Activated CD4-positive, alpha-beta T cell treated with anti-CD3 and anti-CD28 coated beads for 36 hours (primary cell): Measurements from ENCODE around the gene AMOTL1. TPM values are rescaled to one million over a fixed set of nuclear protein-coding genes. Genes with fewer than 3 reads are reported as not detected.

Experiments used
- ATAC-seq: fragments of 200-7000 bp; cut with Tn5 transposase; one replicate; pipeline ENCODE4 v1.10.0; 2021; ENCODE audit warnings: mild to moderate bottlenecking, moderate library complexity
- CTCF ChIA-PET: fragments of 350-600 bp; sonication (Branson Sonifier 250); formaldehyde crosslinking; loops from one replicate; lab custom pipeline; 2021; ENCODE audit warnings: antibody characterized with exemption; lab: Charles Lee
- POLR2A ChIA-PET: fragments of 350-600 bp; sonication (Branson Sonifier 250); formaldehyde crosslinking; loops from one replicate; lab custom pipeline; 2021; ENCODE audit warnings: antibody characterized with exemption, inconsistent platforms; lab: Charles Lee
- DNase-seq: peaks from one replicate; pipeline ENCODE4 v3.0.0-alpha.2; 2020
- H3K27ac Mint-ChIP-seq: one replicate; pipeline ENCODE4 v1.8.0; 2021; ENCODE audit warnings: mixed read lengths
- H3K27me3 Mint-ChIP-seq: one replicate; pipeline ENCODE4 v1.8.0; 2021; ENCODE audit warnings: mixed read lengths
- H3K36me3 Mint-ChIP-seq: one replicate; pipeline ENCODE4 v1.8.0; 2021; ENCODE audit warnings: low read depth, mixed read lengths
- H3K4me1 Mint-ChIP-seq: one replicate; pipeline ENCODE4 v1.8.0; 2021; ENCODE audit warnings: mixed read lengths
- H3K4me3 Mint-ChIP-seq: one replicate; pipeline ENCODE4 v1.8.0; 2021; ENCODE audit warnings: mild to moderate bottlenecking, moderate library complexity, mixed read lengths
- H3K9me3 Mint-ChIP-seq: one replicate; pipeline ENCODE4 v1.8.0; 2021; ENCODE audit warnings: low read depth, mixed read lengths
- intact Hi-C, 2 experiments: fragments of 100-400 bp; cut with DNase I in 1 of 2; cut with micrococcal nuclease in 1 of 2; formaldehyde crosslinking; loops; one replicate each; pipeline versions ENCODE4 v1.14.2 to v1.15.1; 2022 to 2024; cut with DNase I, micrococcal nuclease
- total RNA-seq, 2 experiments: library from RNA; stranded (reverse); gene quantifications; one replicate each; pipeline ENCODE4 v1.2.3, GENCODE V29; 2021

The AMOTL1 gene
- total RNA-seq, 2 experiments from 2014 or later, result 1.8 to 2.3 TPM

DNA sequence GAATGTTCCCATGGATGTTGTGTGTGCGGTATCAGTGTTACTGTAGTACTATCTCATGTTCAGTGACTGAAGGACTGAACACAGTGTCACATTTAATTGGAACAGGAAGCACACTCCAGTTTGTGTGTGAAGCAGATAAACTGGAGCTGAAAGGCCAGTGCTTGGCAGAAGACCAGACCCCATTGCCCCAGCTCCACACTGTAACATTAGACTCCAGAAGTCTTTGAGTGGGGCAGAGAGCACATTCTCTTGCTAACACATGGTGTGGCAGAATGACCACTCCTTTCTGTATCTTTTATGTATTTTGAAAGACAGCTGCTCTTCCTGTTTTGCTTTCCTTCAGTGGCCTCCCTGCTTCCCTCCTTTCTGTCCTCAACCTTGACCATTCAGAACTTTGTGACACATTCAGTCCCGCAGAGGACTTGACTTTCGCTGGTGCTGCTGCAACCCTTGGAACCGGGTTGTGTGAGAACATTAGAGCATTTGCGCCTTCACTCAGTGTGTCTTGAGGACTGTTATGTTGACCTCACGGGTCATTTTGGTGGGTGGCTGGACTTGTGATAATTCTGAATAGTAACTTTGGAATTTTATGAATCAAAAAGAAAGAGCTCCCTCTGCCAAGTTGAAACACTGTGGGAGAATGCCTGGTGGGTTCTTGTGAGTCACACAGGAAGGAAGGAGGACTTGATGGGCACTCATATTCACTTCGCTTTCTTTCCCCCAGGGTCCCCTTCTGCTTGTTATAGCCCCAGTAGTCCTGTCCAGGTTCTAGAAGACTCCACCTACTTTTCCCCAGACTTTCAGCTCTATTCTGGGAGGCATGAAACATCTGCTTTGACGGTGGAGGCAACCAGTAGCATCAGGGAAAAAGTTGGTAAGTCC is 26.4 kb downstream of the AMOTL1 start:
- H3K36me3 Mint-ChIP-seq, result no peaks in the 10 kb centered on the region
- H3K27ac Mint-ChIP-seq, result no peak overlapping the region
- DNase-seq, result no peak
- peaks cover 3% of the 10 kb centered on the region for H3K27me3 Mint-ChIP-seq
- H3K9me3 Mint-ChIP-seq, result no peaks in the 10 kb centered on the region
- H3K4me3 Mint-ChIP-seq, result no peak overlapping the region
- ChIA-PET CTCF (interaction anchor here (2.1 kb wide), 1 partner anchor 9 kb away, joined by 6 read pairs; no protein-coding TSS in a partner anchor), POLR2A (no interaction called here)
- ATAC-seq, result no peak
- H3K4me1 Mint-ChIP-seq, result no peaks in the 10 kb centered on the region
- intact Hi-C loops, result no loop called here

GRCh38 chr11:94795476-94796189 is 27.5 kb downstream of the AMOTL1 start:
- ChIA-PET POLR2A (no interaction called here), CTCF (interaction anchor here (1.2 to 2.1 kb wide), 3 partner anchors 9 to 25 kb away, joined by 3 to 6 read pairs (median 3); no protein-coding TSS in a partner anchor)
- no peak overlapping the region for H3K4me3 Mint-ChIP-seq
- no peaks in the 10 kb centered on the region for H3K4me1 Mint-ChIP-seq
- no peak for ATAC-seq
- intact Hi-C loops, result no loop called here
- no peaks in the 10 kb centered on the region for H3K27me3 Mint-ChIP-seq
- H3K27ac Mint-ChIP-seq, result no peak overlapping the region
- DNase-seq, result no peak
- H3K9me3 Mint-ChIP-seq, result no peaks in the 10 kb centered on the region
- H3K36me3 Mint-ChIP-seq, result no peaks in the 10 kb centered on the region

DNA sequence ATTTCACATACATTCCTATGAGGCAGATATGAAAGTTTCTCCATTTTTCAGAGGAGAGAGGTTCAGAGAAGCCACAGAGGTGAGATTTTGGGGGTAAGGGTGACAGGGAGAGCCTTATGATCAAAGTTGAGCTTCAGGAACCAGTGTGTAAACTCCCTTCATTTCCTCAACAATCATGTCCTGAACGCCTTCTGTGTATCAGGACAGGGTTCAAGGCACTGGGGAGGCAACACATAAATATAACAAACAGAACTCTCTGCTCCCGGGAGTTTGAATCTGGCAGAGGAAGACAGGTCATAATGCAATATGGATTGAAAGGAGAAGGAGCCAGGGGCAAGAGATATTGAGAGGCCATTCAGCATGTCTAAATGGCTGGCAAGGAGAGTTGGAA is 28.0 kb downstream of the AMOTL1 start:
- H3K9me3 Mint-ChIP-seq, result no peaks in the 10 kb centered on the region
- H3K27ac Mint-ChIP-seq, result no peak overlapping the region
- H3K27me3 Mint-ChIP-seq, result no peaks in the 10 kb centered on the region
- no peaks in the 10 kb centered on the region for H3K4me1 Mint-ChIP-seq
- intact Hi-C loops, result no loop called here
- POLR2A ChIA-PET, result no interaction called here
- DNase-seq, result no peak
- H3K36me3 Mint-ChIP-seq, result no peaks in the 10 kb centered on the region
- no peak for ATAC-seq
- H3K4me3 Mint-ChIP-seq, result no peak overlapping the region
- CTCF ChIA-PET, result interaction anchor here (1.2 to 1.5 kb wide), 2 partner anchors 10 to 24 kb away, joined by 3 read pairs; no protein-coding TSS in a partner anchor

DNA sequence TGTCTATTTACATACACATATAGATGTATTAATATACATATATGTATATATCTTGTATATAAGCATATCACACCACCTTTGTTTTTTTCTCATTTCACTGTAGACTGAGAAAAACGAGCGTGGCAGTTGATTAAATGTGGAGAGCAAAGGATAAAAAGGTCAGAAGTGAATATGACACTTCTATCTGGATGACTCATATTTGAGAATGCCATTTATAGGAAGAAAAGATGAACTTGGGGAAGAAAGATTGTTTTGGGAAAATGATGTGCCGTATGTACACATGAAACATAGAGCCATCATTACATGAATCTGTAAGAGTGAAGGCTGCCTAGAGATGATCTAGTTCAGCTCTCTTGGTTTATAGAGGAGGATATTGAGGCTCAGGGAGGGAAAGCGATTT is 28.7 kb downstream of the AMOTL1 start:
- Mint-ChIP-seq H3K9me3 (no peaks in the 10 kb centered on the region), H3K27ac (no peak overlapping the region), H3K4me1 (no peaks in the 10 kb centered on the region), H3K27me3 (no peaks in the 10 kb centered on the region), H3K4me3 (no peak overlapping the region), H3K36me3 (no peaks in the 10 kb centered on the region)
- ChIA-PET CTCF (interaction anchor here (1.2 to 1.5 kb wide), 2 partner anchors 10 to 24 kb away, joined by 3 read pairs; no protein-coding TSS in a partner anchor), POLR2A (no interaction called here)
- no peak for DNase-seq
- no peak for ATAC-seq
- intact Hi-C loops, result no loop called here

DNA sequence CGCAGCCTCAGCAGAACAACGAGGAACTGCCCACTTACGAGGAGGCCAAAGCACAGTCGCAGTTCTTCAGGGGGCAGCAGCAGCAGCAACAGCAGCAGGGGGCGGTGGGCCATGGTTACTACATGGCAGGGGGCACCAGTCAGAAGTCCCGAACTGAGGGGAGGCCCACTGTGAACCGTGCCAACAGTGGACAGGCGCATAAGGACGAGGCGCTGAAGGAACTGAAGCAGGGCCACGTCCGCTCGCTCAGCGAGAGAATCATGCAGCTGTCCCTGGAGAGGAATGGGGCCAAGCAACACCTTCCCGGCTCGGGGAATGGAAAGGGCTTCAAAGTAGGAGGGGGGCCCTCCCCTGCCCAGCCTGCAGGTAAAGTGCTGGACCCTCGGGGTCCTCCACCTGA is 31.6 kb downstream of the AMOTL1 start:
- H3K27ac Mint-ChIP-seq, result no peak overlapping the region
- intact Hi-C loops, result no loop called here
- POLR2A ChIA-PET, result no interaction called here
- H3K36me3 Mint-ChIP-seq, result no peaks in the 10 kb centered on the region
- no peaks in the 10 kb centered on the region for H3K4me1 Mint-ChIP-seq
- no peak for DNase-seq
- H3K9me3 Mint-ChIP-seq, result no peaks in the 10 kb centered on the region
- no peaks in the 10 kb centered on the region for H3K27me3 Mint-ChIP-seq
- ATAC-seq, result no peak
- CTCF ChIA-PET, result no interaction called here
- H3K4me3 Mint-ChIP-seq, result no peak overlapping the region

DNA sequence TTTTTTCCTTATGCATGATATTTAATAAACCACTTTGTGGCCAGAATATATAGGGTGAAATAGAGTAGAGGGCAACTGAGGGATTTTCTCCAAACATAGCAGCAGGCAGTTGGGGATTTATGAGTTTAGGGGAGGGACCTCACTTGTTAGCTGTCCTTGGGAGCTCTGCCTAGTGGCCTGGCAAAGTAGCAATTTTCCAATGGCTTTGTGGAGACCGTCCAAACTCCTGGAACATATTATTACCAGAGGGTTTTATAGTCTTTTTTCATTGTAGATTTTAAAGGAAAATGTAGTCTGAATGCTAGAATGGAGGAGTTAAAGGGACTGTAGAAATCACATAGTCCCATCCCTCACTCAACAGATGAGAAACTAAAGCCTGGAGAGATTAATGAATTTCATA is 32.3 kb downstream of the AMOTL1 start:
- no peaks in the 10 kb centered on the region for H3K4me1 Mint-ChIP-seq
- intact Hi-C loops, result no loop called here
- no peaks in the 10 kb centered on the region for H3K27me3 Mint-ChIP-seq
- H3K9me3 Mint-ChIP-seq, result no peaks in the 10 kb centered on the region
- H3K4me3 Mint-ChIP-seq, result no peak overlapping the region
- ChIA-PET POLR2A (interaction anchor here (0.6 kb wide), 1 partner anchor 111 kb away, joined by 3 read pairs; no protein-coding TSS in a partner anchor), CTCF (interaction anchor here (0.9 to 1.4 kb wide), 2 partner anchors 9 to 37 kb away, joined by 3 to 5 read pairs; no protein-coding TSS in a partner anchor)
- no peaks in the 10 kb centered on the region for H3K36me3 Mint-ChIP-seq
- no peak overlapping the region for H3K27ac Mint-ChIP-seq
- no peak for ATAC-seq
- no peak for DNase-seq

DNA sequence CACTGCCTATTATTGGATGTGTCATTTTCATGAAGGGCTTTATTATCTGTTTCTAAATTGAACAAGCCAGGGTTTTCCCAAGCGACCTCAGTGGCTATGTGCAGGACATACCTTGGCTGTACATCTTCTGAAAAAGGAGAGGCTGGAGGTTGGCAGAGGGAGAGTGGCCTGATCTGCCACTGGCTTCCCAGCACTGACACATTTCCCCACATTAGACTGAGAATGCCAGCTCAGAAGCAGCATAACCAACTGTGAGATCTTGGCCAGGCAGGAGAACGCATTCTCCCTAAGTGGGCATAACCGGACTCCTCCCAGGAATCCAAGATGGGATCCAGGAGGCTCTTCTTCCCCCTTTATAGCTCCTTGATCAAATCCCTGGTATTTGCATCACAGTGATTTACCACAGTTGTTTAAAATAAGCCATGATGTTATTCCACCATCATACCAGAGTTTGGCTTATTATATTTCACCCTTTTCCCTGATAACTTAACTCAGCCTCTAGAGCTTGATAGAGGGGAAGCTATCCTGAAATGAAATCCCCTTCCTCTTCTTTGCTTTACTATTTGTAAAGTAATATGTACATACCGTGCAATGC is 33.8 kb downstream of the AMOTL1 start:
- CTCF ChIA-PET, result interaction anchor here (1.0 to 1.4 kb wide), 2 partner anchors 8 to 24 kb away, joined by 4 to 5 read pairs; no protein-coding TSS in a partner anchor
- H3K4me1 Mint-ChIP-seq, result no peaks in the 10 kb centered on the region

DNA sequence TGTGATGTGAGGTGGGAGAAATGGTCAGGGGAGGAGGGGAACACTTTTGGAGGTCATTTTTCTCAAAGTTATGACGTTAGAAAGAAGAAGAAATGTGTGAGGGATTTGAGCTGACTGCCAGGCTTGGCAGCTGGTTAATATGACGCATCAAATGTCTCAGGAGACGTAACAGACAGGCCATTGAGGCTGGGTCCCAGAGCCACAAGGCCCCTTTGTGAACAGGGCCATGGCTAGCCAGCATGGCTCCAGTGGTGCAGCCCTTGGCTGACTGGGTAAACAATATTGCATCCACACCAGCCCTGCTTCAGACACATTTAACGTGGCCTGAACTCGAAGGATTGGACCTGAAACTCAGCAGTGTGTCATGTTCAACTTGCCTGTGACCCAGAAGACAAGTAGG is 34.3 kb downstream of the AMOTL1 start:
- Mint-ChIP-seq H3K27me3 (no peaks in the 10 kb centered on the region), H3K36me3 (no peaks in the 10 kb centered on the region), H3K4me1 (no peaks in the 10 kb centered on the region), H3K9me3 (no peaks in the 10 kb centered on the region), H3K27ac (no peak overlapping the region), H3K4me3 (no peak overlapping the region)
- DNase-seq (no peak), ATAC-seq (no peak)
- POLR2A ChIA-PET, result no interaction called here
- intact Hi-C loops, result no loop called here
- CTCF ChIA-PET, result interaction anchor here (0.5 to 1.0 kb wide), 2 partner anchors 23 to 33 kb away, joined by 3 to 4 read pairs; no protein-coding TSS in a partner anchor

More for the DNA sequence above, 33.8 kb downstream of the AMOTL1 start:
- Mint-ChIP-seq H3K36me3 (no peaks in the 10 kb centered on the region), H3K27me3 (no peaks in the 10 kb centered on the region), H3K9me3 (no peaks in the 10 kb centered on the region), H3K27ac (no peak overlapping the region), H3K4me3 (no peak overlapping the region)
- POLR2A ChIA-PET, result no interaction called here
- no peak for ATAC-seq
- intact Hi-C loops, result no loop called here
- no peak for DNase-seq

DNA sequence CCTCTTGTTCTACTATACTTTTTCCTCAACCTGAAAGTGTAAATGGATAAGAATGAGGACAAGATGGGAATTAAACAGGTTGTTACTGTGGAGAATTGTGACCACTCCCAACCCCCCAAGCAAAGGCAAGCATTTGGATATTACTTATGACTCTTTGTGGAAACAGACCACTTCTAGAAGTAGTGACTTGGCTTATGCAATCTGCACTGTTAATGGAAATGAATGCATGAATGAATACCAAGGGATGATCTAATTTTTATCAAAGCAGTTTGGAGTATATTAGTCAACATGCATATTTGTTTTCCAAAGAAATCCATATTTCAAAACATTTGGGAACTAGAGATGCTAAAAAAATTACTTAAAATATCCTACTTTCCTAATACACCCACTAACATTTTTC is 35.3 kb downstream of the AMOTL1 start:
- Mint-ChIP-seq H3K36me3 (no peaks in the 10 kb centered on the region), H3K4me1 (no peaks in the 10 kb centered on the region), H3K9me3 (no peaks in the 10 kb centered on the region), H3K4me3 (no peak overlapping the region), H3K27me3 (no peaks in the 10 kb centered on the region), H3K27ac (no peak overlapping the region)
- CTCF ChIA-PET, result no interaction called here
- intact Hi-C loops, result no loop called here
- no peak for ATAC-seq
- no peak for DNase-seq
- POLR2A ChIA-PET, result no interaction called here

DNA sequence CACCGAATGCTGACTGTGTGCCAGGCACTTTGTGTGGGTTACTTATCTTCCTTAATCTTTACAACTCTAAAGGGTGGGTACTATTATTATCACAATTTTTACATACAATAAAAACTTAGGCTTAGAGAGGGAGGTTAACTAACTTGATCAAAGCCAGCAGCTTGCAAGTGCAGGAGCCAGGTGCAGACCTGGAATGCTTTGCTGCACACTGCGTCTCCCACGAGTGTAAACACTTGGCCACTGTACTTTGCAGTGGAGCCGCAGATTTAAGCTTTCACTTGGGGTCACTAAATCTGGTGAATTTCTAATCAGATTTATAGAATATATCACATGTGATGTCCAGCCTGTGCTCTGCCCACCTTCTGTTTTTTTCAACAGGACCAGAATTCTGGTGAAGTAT is 36.7 kb downstream of the AMOTL1 start:
- intact Hi-C loops, result no loop called here
- Mint-ChIP-seq H3K36me3 (no peaks in the 10 kb centered on the region), H3K9me3 (no peaks in the 10 kb centered on the region), H3K4me1 (no peaks in the 10 kb centered on the region), H3K27me3 (no peaks in the 10 kb centered on the region), H3K4me3 (no peak overlapping the region), H3K27ac (no peak overlapping the region)
- DNase-seq (no peak), ATAC-seq (no peak)
- ChIA-PET POLR2A (interaction anchor here (0.6 kb wide), 1 partner anchor 11 kb away, joined by 3 read pairs; no protein-coding TSS in a partner anchor), CTCF (no interaction called here)

DNA sequence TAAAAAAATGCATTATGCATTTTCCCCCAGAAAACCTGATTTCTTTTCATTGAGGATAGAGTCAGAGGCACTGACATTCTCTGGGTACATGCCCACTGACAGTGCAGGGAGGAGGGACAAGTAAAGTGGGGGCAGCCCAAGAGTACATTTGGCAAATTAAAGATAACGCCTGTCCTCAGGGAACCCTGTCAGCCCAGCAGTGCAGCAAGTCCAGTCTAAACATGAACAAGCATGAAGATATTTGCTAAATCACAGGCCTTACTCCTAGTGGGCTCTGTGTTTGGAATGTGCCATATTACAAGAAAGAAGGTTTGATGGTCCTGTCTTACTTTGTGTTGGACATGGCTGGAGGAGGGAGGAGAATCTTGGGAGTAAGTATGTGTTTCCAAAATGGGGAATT is 37.9 kb downstream of the AMOTL1 start:
- ATAC-seq (no peak), DNase-seq (no peak)
- POLR2A ChIA-PET, result no interaction called here
- H3K27me3 Mint-ChIP-seq, result peaks cover 3% of the 10 kb centered on the region
- no peak overlapping the region for H3K4me3 Mint-ChIP-seq
- H3K27ac Mint-ChIP-seq, result no peak overlapping the region
- no peaks in the 10 kb centered on the region for H3K9me3 Mint-ChIP-seq
- intact Hi-C loops, result no loop called here
- CTCF ChIA-PET, result interaction anchor here (0.8 to 1.1 kb wide), 3 partner anchors 14 to 27 kb away, joined by 3 to 5 read pairs (median 4); no protein-coding TSS in a partner anchor
- no peaks in the 10 kb centered on the region for H3K36me3 Mint-ChIP-seq
- H3K4me1 Mint-ChIP-seq, result no peaks in the 10 kb centered on the region
